Mucosa of rectum (tissue), 2 donors: Measurements from ENCODE around the gene DCLK1.

Source experiments
- H3K27ac ChIP-seq, 2 donors: one replicate each; pipeline ENCODE4 v1.7.0; 2013; ENCODE audit warnings: inconsistent platforms in 2 of 2, low read depth in 2 of 2, low read length in 2 of 2
- H3K27me3 ChIP-seq, 2 donors: one replicate each; pipeline ENCODE4 v1.7.0; 2013; ENCODE audit warnings: low read length in 2 of 2; ENCODE audit not compliant: control insufficient read depth in 2 of 2, insufficient read depth in 2 of 2
- H3K36me3 ChIP-seq, 2 donors: one replicate each; pipeline ENCODE4 v1.7.0; 2013; ENCODE audit warnings: low read length in 2 of 2; ENCODE audit not compliant: control insufficient read depth in 2 of 2, insufficient read depth in 2 of 2
- H3K4me1 ChIP-seq, 2 donors: one replicate each; pipeline ENCODE4 v1.7.0; 2013; ENCODE audit warnings: low read length in 2 of 2, mild to moderate bottlenecking in 1 of 2; ENCODE audit not compliant: control insufficient read depth in 2 of 2, insufficient read depth in 2 of 2
- H3K4me3 ChIP-seq, 2 donors: one replicate each; pipeline ENCODE4 v1.7.0; 2013; ENCODE audit warnings: low read length in 2 of 2
- H3K9ac ChIP-seq, 2 donors: one replicate each; pipeline ENCODE4 v1.7.0; 2013; ENCODE audit warnings: low read length in 2 of 2, low read depth in 1 of 2, mild to moderate bottlenecking in 1 of 2
- H3K9me3 ChIP-seq, 2 donors: one replicate each; pipeline ENCODE4 v1.7.0; 2013; ENCODE audit warnings: low read length in 2 of 2; ENCODE audit not compliant: control insufficient read depth in 2 of 2
- donor health status: healthy.
- donor health status: Normal muscosa, but diverticular disease.

Gene DCLK1

GRCh38 chr13:35848336-35849255 is 282.6 kb downstream of the DCLK1 start:
- Histone ChIP-seq H3K36me3 (no peaks in the 10 kb centered on the region), H3K9ac (no peak overlapping the region), H3K27me3 (no peaks in the 10 kb centered on the region), H3K9me3 (no peaks in the 10 kb centered on the region), H3K4me3 (no peak overlapping the region), H3K27ac (no peak overlapping the region), H3K4me1 (no peaks in the 10 kb centered on the region)

GRCh38 chr13:35843272-35843671 is 287.9 kb downstream of the DCLK1 start:
- no peaks in the 10 kb centered on the region for H3K9me3 ChIP-seq
- H3K27ac ChIP-seq: no peak overlapping the region
- H3K9ac ChIP-seq: no peak overlapping the region
- H3K36me3 ChIP-seq: no peaks in the 10 kb centered on the region
- H3K4me1 ChIP-seq: no peaks in the 10 kb centered on the region
- no peak overlapping the region for H3K4me3 ChIP-seq
- no peaks in the 10 kb centered on the region for H3K27me3 ChIP-seq

DNA sequence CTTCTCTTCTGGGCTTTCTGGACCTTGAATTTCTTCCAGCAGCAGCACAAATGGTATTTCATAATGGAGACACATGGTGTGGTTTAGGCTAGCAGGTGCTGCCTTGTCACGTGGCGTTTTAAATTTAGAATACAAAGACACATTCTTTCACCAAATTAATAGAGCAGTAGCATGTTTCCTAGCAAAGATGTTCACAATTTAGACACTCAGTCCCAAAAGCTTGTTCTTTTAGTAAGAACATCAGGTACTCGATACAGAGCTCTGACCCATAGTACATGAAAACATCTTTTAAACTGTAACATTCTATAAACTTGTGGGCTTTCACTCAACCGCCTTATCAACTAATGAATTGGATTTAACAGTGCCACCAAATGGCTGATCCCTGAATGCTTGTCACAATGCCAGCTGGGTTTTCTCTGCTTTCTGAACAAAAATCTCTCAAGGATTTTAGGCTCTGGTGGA is 290.1 kb downstream of the DCLK1 start:
- H3K27ac ChIP-seq: no peak overlapping the region
- no peaks in the 10 kb centered on the region for H3K4me1 ChIP-seq
- H3K9ac ChIP-seq: no peak overlapping the region

DNA sequence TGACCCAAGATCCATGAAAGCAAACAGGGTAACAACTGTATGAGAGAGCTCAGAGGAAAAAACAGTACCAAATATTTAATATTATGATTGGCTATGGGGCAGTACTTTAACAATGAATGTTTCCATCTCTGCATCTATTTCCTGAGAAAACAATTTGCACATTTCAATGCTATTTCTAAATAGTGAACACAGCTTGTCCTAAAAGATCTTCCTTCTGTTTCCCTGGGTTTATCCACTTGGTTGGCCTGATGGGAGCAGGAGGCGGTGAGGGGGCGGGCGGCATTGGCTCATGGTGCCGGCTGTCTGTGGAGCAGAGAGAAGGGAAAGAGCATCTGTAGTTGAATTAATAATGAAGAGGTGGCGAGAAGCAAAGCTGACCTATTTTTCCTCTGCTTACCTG is 291.4 kb downstream of the DCLK1 start:
- H3K9ac ChIP-seq: no peak overlapping the region
- no peaks in the 10 kb centered on the region for H3K4me1 ChIP-seq
- no peaks in the 10 kb centered on the region for H3K27me3 ChIP-seq
- no peaks in the 10 kb centered on the region for H3K36me3 ChIP-seq
- no peak overlapping the region for H3K27ac ChIP-seq
- no peaks in the 10 kb centered on the region for H3K9me3 ChIP-seq
- H3K4me3 ChIP-seq: no peak overlapping the region

More for the DNA sequence above, 290.1 kb downstream of the DCLK1 start:
- no peaks in the 10 kb centered on the region for H3K27me3 ChIP-seq
- no peaks in the 10 kb centered on the region for H3K9me3 ChIP-seq
- no peaks in the 10 kb centered on the region for H3K36me3 ChIP-seq
- no peak overlapping the region for H3K4me3 ChIP-seq

- no peaks in the 10 kb centered on the region for H3K36me3 ChIP-seq
- H3K27me3 ChIP-seq: no peaks in the 10 kb centered on the region
- H3K27ac ChIP-seq: no peak overlapping the region
- no peaks in the 10 kb centered on the region for H3K9me3 ChIP-seq
- H3K4me1 ChIP-seq: no peaks in the 10 kb centered on the region
- no peak overlapping the region for H3K4me3 ChIP-seq
- no peak overlapping the region for H3K9ac ChIP-seq
These were observed 292.8 kb downstream of the DCLK1 start for GRCh38 chr13:35838356-35838755.

DNA sequence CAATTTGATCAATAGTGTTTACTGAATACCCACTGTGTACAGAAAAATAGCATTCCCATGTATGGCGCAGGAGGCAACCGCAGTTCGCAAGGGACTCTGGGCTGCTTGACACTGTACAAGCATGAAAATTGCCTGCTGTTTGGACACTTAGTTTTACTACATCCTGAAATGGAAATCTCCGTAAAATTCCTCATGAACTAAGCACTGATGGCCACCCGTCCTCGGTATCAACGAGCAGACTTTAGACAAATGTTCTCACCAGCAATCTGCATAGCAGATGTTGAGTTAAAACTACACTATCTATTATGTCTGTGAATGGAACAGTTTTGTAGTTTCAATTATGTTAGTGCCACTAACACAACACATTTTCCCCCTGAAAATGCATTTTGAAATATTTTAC is 294.7 kb downstream of the DCLK1 start:
- H3K9ac ChIP-seq: no peak overlapping the region
- no peak overlapping the region for H3K27ac ChIP-seq

GRCh38 chr13:35835989-35836388 is 295.2 kb downstream of the DCLK1 start:
- no peaks in the 10 kb centered on the region for H3K36me3 ChIP-seq
- no peak overlapping the region for H3K27ac ChIP-seq
- H3K4me1 ChIP-seq: no peaks in the 10 kb centered on the region
- no peaks in the 10 kb centered on the region for H3K9me3 ChIP-seq
- H3K9ac ChIP-seq: no peak overlapping the region
- no peak overlapping the region for H3K4me3 ChIP-seq
- no peaks in the 10 kb centered on the region for H3K27me3 ChIP-seq

More for the DNA sequence above, 294.7 kb downstream of the DCLK1 start:
- no peaks in the 10 kb centered on the region for H3K27me3 ChIP-seq
- no peaks in the 10 kb centered on the region for H3K9me3 ChIP-seq
- H3K4me1 ChIP-seq: no peaks in the 10 kb centered on the region
- H3K4me3 ChIP-seq: no peak overlapping the region
- H3K36me3 ChIP-seq: no peaks in the 10 kb centered on the region

DNA sequence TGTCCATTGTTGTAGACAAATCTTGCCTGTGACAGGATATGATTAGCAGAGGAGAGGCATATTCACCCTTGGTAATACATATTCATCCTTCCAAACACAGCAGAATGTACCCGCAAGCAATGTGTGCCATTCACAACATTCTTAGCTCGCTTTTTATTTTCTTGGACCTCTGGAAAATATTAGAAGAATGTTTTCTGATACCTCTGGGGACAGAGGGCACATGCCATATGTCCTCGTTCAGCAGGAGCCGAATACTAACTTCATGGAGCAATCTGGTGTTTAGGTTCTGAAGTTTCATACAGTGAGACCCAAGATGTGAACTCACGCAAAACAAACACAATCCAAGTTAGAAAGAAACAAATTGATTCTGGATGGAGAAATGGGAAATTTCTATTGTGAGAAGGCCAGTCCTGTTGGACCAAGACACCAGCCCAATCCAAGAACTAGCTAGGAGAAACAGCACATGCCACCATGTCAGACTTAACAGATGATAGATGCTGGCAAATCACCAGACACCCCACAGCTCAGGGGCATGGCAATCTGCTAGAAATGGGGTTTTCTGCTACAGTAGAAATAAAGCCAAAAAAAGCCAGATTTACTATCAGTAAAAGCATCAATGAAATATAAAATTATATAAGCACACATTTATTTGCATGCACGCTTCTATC is 297.4 kb downstream of the DCLK1 start:
- Histone ChIP-seq H3K4me3 (no peak overlapping the region), H3K27me3 (no peaks in the 10 kb centered on the region), H3K9ac (no peak overlapping the region), H3K9me3 (no peaks in the 10 kb centered on the region), H3K27ac (no peak overlapping the region), H3K4me1 (no peaks in the 10 kb centered on the region), H3K36me3 (no peaks in the 10 kb centered on the region)

DNA sequence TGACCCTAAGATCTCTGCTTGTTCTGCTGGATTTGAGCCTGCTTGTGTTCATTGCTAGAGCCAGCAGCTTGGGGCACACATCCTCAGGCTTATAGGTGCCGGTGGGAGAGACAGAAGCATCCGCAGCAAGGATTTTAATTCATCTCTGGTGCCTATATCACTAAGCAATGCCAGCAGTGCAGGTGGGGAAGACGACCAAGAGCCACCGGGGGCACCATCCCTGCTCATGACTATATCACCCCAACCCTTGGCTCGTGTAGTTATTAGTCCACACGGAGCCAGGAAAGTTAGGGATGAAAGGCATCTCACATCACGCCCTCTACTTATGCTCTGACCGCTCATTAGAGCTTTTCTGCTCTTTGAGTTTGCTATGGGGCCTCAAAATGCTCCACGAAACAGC is 298.2 kb downstream of the DCLK1 start:
- Histone ChIP-seq H3K36me3 (no peaks in the 10 kb centered on the region), H3K4me3 (no peak overlapping the region), H3K9ac (no peak overlapping the region), H3K9me3 (no peaks in the 10 kb centered on the region), H3K27ac (no peak overlapping the region), H3K4me1 (no peaks in the 10 kb centered on the region), H3K27me3 (no peaks in the 10 kb centered on the region)

DNA sequence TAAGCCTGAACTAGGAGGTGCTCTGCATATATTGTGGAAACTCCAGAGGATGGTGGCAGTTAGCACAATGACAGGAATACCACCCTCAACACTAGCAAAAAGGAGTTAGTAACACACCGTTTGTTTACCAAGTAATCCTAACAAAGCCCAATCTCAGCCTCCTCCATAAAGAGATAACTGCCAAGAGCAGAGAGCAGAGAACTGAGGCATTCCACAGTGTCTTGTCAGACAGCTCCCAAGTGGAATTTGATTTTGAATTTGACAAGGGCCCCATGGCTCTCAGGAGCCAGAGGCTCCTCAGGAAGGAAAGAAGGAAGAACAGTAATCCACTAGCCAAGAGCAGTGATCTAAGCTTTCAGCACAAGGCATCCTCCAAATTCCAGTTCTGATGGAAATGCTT is 298.6 kb downstream of the DCLK1 start:
- Histone ChIP-seq H3K9ac (no peak overlapping the region), H3K36me3 (no peaks in the 10 kb centered on the region), H3K4me3 (no peak overlapping the region), H3K27me3 (no peaks in the 10 kb centered on the region), H3K27ac (no peak overlapping the region), H3K4me1 (no peaks in the 10 kb centered on the region), H3K9me3 (no peaks in the 10 kb centered on the region)
